Fibroblast of the conjunctiva (primary cell): ENCODE data around the gene MRPL36.
"Not testable (repeated sequence)": the region's sequence is repeated elsewhere in the genome, so short reads cannot be mapped to it uniquely, and the experiment has no call there.

Experiments used
- DNase-seq: peaks from one replicate; pipeline ENCODE4 v3.0.0-alpha.2; 2010; ENCODE audit warnings: low read depth

MRPL36 gene

DNA sequence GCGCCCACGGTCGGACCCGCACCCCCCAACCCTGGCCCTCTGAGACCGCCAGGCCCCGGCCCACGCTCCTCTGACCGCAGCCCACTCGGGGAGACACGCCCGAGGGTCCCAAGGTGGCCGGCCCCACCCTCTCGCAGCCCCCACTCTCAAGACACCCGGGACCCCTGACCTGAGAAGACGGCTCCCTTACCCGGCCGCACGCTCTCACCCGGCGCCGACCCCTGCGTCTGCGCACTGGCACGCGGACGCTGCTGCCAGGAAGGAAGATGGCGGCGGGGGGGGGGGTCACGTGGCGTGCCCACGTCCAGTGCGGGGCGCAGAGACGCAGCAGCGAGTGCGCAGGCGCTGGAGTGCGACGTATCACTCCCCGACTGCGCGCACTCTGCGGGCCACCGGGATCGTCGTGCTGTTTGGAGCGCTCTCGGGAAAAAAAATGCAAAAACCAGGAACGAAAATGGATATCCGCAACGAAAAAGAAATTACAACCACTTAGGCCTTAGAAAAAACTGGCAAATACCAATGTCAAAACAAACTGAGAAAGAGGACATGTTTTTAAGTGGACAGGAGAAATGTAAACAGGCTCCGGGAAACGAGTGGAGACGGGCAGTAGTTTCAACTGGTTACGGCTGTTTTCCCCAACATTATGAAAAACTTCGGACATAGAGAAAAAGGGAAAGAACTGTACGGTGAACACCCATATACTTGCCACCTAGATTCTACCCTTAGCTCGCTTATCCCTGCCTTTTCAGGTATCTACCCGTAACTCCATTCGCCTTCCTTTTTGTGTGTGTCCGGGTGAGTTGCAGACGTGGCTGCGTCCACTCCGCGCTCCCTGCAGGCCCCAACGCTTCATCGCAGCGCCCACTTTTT is at the start of gene MRPL36:
MRPL36 (minus strand) TSS at position 236 of the 870 bp plus-strand sequence. CDS start 902 bp downstream, outside the sequence.
- DNase-seq, result peak; percentile 81

DNA sequence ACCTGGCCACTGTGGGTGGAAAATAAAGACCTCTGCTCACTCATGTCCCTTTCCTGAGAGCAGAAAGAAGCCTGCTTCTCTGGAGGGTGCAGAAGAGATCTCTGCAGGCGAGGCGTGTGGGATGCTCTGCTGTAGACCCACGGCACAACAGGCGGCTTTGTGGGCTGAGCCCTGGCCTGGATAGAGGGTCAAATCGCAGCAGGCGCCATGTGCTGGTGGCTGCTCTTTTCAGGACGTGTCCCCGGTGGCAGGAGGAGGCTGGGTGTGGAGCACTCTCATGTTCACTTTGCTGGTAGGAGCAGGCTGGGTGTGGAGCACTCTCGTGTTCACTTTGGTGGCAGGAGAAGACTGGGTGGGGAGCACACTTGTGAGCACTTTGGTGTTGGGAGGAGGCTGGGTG is 48.0 kb upstream of the MRPL36 start:
- no peak for DNase-seq

DNA sequence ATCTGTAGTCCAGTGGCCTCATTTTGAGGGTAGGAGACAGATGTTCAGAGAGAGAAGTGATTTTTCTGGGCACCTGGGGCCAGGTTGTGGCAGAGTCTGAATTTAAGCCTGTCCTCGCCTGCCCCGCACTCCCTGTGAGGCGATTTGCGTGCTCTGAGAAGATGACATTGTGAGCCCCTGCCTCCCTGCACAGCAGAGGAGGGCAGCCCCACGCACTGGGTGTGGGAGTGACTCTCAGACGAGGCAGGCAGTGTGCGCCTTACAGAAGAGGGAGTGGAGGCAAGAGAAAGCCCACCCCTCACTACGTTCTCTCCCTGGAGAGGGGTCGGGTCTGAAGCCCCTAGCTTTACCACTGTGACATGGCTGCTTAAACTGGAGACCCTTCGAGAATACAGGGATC is 47.4 kb upstream of the MRPL36 start:
- DNase-seq, result no peak

DNA sequence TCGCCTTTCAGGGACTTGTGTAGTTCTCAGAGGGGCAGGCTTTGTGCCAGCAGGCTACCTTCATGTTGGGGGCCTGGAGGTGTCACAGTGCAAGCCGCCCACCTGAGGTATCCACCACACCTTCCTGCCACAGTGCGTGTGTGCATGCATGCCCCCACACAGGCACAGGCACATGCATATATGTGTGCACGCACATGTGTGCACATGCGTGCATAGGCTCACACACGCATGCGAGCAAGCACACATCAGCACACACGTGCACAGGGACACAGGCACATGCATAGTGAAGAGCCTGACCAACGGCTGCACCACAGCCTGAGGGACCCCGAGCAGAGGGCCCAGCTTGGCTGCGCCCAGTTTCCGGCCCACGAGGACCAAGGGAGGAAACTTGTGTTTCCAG is 46.9 kb upstream of the MRPL36 start:
- DNase-seq, result no peak

DNA sequence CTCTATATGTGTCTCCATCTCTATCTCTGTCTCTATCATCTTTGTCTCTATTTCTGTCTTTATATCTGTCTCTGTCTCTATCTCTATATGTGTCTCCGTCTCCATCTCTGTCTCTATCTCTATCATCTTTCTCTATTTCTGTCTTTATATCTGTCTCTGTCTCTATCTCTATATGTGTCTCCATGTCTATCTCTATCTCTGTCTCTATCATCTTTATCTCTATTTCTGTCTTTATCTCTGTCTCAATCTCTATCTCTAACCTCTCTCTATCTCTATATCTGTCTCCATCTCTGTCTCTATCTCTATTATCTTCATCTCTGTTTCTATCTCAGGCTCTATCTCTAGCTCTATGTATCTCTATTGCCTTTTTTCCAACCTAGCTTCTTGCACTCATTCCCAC is 46.1 kb upstream of the MRPL36 start:
- DNase-seq, result no peak

DNA sequence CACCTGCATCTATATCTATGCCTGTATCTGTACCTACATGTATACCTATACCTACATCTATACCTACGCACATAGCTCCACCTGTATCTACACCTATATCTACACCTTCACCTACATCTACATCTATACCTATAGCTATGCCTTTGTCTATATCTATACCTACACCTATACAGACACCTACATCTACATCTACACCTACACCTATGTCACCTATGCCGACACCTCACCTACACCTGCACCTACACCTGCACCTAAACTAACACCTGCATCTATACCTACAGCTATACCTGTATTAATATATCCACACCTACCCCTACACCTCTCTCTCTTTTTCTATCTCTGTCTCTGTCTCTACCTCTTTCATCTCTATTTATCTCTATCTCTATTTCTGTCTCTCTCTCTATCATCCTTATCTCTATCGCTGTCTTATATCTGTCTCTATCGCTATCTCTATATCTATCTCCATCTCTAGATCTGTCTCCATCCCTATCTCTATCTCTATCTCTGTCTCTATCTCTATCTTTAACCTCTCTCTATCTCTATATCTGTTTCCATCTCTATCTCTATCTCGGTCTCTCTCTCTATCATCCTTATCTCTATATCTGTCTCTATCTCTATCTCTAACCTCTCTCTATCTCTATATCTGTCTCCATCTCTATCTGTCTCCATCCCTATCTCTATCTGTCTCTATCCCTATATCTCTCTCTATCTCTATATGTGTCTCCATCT is 45.2 kb upstream of the MRPL36 start:
- DNase-seq, result no peak

DNA sequence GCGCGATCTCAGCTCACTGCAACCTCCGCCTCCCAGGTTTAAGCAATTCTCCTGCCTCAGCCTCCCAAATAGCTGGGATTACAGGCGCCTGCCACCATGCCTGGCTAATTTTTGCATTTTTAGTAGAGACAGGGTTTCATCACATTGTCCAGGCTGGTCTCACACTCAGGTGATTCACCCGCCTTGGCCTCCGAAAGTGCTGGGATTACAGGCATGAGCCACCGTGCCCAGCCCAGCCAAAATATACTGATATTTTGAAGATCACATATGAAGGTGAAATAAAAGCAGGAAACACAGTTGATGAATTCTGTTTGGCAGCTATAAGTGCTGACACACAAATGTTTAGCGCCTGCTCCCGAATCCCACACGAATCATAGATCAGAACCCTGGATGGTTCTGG is 44.1 kb upstream of the MRPL36 start:
- DNase-seq, result not testable (repeated sequence)

DNA sequence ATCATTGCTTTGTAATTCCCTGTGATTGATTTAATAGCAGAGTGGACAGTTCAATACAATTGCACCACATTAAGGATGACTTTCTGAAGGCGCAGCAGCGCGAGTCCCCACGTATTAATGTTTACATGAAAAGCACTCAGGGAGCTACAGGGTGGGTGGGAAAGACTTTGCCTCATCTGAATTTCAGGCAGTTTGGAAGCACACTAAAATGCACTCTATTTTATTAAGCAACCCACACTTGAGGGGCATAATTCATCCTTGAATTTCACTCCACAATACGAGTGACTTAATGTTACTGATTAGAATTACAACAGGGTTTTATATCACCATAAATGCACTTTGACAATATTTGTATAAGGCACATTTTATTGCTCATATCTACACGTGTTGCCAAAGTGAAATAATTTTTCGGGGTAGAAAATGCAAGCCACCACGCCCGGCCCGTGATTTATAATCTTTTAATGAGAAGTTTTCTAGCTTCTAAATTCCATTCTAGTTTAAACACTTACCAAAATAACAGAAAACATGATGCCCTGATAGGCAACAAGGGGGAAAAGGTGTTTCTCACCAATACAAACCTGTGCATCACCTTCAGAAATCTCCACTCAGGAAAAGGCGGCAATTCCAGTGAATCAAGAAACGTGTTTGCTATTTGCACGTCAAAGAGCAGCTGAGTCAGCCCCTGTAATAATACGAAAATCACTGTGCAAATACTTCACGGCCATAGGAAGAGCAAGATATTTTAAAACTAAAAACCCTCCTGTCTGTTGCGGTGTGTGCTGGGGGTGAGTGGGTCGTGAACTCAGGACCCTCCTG is 42.6 kb upstream of the MRPL36 start:
- no peak for DNase-seq

DNA sequence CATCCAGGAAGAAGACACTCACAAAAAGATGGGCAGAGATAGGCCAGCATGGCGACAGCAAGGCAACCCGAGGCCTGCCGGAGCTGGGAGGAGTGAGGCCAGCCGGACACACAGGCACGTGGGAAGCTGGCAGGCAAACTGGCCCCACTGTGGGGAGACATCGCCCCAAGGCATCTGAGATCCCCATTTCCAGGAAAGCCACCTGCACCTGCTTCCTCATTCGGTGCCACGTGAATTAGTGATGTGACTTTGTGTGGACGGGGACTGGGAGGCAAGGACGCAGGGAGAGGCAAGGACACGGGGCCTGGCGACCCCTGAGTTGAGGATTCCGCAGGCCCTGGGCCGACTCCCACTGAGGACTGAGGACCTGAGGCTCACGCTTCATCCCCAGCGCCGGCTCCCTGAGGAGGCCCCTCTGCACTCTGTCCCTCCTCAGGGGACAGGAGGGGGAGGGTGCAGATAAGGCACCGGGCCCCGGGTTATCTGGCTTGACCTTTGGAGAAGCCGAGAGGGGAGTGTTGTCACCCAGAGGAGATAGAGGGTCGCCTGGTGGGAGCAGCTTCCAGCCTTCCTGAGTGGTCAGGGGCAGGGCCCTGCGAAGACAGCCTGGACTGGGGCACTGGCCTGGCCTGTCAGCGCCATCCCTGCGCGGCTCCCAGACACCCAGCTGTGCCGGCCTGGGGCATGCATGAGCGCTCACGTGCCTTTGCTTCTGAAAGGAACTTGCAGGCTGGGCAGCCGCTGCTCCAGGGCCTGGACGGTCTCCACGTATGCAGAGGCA is 41.3 kb upstream of the MRPL36 start:
- DNase-seq, result no peak

DNA sequence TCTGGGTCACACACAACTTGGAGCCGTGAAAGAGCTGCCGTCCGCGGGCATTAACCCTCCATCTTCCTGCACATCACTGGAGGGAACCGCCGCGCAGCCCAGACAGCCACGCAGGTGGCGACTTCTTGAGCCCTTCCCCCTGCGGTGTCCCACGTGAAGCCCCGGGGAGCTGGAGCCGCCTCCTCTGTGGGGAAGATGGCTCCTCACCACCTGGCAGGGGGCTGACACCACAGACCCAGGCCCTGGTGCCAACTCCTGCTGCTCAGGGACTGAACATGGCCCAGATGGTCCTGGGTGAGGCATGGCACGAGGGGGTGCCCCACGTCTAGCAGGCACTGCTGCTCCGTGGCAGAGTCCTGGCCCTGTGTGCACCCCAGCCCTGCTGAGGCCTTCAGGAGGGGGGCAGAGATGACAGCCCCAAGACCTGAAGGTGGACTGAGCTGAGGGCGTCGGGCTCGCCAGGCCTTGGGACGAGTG is 40.5 kb upstream of the MRPL36 start:
- DNase-seq, result no peak

DNA sequence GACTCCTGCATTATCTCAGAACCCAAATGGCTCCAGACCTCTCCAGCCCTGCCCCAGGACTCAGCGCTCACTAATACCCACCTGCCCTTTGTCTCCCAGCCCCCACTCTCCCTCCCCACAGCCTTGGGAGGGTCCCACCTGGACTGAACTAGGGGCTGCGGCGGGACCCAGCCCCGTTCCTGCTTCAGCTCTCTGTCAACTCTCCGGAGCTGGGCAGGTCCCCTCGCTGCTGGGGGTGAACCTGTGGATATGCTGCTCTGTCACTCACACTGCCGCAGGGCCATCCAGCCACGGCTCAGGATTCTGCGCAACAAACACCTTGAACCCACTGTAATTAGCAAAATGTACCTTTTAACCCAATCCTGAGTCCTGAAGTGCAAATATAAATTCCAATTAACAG is 38.4 kb upstream of the MRPL36 start:
- no peak for DNase-seq

DNA sequence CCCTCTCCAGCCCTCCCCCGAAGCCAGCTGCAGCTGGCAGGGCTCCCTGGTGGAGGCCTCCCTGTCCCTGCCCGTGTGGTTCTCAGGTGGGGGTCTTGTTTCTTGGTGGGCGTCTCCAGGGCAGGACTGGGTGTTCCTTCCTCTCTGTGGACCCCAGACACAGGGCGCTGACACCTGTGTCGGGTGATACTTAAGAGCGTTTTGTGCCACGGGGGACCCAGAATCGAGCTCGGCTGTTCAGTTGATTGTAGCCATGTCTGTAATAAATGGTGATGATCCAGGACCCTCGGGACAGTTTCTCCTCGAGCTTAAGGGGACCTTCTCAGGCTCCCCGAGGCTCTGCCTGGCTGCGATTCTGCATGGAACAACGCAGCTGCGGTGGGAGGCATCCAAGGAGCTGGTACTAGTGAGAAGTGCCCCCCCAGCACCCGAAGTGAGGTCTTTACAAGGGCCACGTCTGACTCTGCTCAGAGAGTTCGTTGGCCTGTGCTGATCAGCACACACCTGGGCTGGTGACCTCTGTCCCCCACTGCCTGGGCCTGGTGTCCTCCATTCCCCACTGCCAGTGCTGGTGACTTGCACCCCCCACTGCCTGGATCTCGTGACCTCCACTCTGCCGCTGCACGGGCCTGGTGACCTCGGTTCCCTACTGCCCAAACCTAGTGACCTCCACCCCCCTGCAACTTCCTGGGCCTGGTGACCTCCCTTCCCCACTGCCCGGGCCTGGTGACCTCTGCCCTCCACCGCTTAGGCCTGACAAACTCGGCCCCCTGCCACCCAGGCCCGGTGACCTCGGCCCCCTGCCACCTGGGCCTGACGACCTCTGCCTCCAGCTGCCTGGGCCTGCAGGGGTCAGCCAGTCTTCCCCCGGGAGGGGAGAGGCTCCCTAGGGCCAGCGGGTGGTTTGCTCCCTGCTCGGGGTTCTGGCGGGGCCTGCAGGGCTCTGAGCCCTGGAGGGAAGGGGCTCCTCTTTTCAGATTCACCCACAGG is 37.5 kb upstream of the MRPL36 start:
- no peak for DNase-seq

DNA sequence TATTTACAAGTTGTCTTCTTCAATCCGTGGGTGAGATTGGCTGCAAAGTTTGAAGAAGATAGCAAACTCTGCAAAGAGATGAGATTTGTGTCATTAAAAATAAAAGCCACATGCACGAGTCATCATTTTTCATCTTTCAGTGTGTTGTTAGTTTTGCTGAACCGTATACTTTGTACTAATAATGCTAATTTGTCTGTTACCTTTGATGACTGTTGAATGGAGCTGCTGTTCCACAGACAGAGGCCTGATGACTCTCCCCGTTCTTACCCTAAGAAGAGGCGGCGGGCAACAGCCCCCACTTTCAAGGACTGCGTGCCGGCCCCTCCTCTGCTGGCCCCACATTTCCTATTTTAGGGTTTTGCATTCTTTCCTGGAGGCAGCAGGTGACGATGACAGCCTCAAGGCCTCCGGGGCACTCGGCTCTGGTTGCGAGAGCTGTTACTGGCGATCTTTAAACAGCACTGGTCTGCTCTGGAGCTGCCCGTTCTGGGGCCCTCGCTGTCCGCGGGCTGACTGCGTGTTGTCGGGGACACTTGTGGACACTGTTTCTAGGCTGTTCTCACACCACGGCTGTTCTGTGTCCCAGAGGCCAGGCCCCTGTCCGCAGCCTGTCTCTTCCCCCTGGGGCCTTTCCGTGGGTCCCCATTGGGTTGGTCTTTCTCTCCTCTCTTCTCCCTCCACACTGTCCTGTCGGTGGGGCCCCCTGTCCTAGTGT is 36.7 kb upstream of the MRPL36 start:
- DNase-seq, result no peak

DNA sequence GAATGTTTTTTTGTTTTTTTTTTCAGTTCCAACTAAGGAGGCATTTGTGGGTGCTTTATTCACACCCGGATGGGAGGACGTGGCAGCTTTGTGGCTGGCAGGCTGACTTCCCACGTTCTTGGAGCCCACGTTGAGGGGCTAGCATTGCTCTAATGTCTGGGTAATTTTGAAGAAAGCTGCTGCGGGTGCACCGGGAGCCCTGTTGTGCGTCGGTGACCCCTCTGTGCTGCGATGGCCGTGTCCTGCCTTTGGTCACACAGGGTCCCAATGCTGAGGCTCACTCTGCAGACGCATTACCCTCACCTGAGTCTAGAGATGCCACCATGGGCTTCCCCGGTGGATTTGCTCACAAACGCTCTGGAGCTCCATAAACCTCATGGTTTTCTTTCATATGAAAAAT is 35.8 kb upstream of the MRPL36 start:
- no peak for DNase-seq

DNA sequence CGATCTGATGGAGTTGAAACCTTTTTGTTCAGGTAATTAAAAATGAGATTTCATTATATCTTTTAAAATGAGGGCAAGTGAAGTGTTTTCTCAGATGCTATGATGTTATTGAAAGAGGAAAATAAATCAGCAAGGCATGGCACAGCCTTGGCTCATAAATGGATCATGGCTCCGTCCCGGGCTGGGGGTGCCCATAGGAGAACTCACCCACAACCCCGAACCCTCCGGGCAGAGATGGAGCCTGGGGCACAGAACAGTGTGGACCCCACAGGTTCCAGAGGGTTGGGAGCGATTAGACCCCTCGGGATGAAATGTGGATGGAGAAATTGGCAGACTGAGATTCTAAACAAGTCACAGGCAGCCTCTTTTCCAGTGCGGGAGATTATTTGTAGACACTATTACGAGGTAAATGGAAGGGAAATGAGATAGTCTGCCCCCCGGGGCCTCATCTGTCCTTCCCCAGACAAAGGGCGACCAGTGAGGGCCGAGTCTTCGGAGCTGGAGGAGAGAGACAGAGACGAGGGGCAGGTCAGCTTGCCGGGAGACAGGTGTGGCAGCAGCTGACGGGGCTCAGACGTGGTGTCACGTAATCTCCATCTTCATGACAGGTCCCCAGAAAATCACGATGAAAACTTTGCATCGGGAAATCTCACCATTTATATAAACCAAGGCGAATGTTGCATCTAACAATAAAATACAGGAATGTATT is 35.2 kb upstream of the MRPL36 start:
- no peak for DNase-seq

DNA sequence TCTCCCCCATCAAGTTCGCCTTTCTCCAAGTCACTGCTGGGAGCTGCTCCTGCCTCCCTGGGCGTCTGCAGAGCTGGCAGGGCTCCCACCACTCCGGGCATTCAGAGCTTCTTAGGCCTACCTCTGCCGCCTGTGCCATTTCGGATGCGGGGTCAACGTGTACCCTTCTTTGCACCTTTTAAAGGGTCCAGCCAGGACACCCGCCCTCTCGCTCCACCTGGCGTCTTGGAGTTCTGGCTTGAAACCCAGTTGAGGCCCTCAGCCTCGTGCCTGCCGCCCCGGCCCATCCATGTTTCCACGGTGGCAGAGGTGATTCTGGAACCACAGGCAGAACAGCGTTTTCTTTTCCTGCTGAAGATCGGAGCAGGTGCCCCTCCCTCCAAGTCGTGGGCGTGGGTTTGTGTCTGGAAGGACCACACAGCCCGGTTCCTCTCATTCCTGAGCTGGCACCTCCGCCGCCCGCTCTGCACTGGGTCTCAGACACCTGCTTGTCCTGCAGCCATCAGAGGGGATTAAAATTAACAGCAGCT is 34.5 kb upstream of the MRPL36 start:
- no peak for DNase-seq

DNA sequence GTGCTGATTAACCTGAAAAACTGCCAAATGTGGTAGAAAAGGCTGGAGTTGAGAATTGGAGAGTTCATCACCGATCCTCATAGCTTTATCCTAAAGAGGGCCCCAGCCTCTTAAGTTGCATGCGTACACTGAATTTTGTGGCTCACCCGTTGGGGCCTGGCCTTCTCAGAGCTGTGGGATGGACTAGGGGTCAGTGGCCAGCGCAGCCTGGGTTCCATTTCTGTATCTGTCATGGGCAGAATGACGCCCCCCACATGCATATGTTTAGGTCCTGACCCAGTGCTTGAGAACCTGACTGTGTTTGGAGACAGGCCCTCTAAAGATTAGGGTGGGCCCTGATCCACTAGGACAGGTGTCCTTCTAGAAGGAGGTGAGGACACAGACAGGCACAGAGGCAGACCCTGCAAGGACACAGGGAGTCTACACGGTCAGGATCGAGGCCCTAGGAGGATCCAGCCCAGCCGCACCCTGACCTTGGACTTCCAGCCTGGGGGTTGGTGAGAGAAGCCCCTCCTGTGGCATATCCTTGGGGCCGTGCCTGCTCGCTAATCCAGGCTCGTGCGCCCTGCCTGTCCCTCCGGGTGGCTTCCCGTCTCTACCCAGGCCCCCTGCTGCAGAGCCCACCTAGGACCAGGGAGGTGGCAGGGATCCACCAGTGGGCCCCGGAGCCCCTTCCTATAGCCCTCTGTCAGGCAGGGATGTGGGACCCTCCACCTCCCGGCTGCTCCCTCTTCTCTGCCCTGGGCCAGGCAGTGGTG is 33.8 kb upstream of the MRPL36 start:
- no peak for DNase-seq
